Measurements from ENCODE around the gene AMY1C.
"Not testable (repeated sequence)": the region's sequence is repeated elsewhere in the genome, so short reads cannot be mapped to it uniquely, and the experiment has no call there.

The AMY1C gene

DNA sequence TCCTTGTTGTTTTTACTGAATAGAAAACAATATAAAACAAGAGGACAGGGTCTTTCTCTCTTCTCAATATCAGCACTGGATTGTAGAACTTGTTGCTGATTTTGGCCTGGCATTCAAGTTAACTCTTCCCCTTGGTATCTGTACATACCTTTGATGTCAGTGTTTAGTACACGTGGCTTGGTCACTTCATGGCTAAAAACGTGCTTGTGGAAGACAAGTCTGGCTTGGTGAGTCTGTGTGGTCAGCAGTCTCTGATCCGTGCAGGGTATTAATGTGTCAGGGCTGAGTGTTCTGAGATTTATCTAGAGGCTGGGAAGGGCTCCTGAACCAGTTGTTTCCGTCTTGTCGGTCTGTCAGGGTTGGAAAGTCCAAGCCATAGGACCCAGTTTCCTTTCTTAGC is at the start of gene AMY1C:
Gene AMY1C, plus strand, starts transcription at position 301 of the 400 bp plus-strand sequence. CDS start 572 bp downstream, outside the sequence.
- not testable (repeated sequence) for DNase-seq (ENCODE audit: low spot score)

DNA sequence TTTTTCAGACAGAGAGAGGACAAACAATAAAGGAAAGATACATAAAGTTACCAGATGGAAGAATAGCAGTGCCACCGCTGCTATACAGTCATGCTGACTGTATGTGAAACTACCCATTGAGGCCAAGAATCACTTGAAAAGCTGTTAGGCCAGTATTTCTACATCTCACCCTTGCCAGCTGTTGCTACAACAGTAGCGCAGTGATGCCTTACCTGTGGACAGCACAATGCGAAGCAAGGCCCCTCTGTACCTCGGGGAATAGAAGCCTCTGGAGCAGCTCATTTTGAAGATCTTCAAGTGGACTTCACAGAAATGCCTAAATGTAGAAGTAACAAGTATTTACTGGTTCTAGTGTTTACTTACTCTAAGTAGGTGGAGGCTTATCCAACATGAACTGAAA is 49.0 kb upstream of the AMY1C start:
- DNase-seq (ENCODE audit: low spot score) = not testable (repeated sequence)

DNA sequence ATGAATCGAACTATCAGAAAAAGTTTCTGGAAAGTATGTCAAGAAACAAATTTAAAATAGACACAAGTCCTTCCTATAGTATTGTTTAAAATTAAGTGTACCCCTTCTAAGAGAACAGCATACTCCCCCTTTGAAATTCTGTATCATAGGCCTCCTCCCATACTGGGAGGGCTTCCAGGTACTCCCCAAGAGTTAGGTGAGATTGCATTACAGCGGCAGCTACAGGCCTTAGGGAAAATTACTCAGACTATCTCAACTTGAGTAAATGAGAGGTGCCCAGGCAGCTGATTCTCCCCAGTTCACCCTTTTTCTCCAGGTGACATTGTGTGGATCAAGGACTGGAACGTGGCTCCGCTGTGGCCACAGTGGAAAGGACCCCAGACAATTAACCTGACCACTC is 48.4 kb upstream of the AMY1C start:
- DNase-seq (ENCODE audit: low spot score) = not testable (repeated sequence)

DNA sequence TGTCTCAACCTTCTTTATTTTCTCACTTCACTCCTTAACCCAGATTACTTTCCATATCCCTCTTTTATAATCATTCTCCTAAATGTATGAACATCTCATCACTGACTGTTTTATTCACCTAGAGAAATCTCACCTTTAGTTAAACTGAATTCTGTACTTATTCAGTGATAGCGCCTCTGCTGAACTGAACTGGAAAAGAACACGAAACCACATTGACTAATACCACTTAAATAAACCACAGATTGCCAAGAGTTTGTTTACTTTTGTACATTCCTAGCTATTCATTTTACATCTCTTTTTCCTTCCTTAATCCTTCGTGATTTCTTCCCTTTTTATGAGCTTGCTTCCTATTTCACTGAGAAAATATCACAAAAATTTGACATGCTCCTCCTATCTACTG is 42.0 kb upstream of the AMY1C start:
- DNase-seq (ENCODE audit: low spot score) = not testable (repeated sequence)

DNA sequence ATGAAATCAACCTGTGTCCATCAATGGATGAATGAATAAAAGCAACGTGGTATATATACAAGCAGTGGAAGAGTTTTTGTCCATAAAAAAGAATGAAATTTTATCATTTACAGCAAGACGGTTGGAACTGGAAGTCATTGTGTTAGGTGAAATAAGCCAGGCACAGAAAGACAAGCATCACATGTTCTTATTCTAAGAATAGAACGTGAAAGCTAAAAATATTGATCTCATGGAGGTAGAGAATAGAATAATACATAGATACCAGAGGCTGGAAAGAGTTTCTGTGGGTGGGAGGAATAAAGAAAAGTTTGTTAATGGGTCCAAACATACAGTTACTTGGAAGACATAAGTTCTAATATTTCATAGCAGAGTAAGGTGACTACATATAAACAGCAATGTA is 39.3 kb upstream of the AMY1C start:
- DNase-seq (ENCODE audit: low spot score) = not testable (repeated sequence)

DNA sequence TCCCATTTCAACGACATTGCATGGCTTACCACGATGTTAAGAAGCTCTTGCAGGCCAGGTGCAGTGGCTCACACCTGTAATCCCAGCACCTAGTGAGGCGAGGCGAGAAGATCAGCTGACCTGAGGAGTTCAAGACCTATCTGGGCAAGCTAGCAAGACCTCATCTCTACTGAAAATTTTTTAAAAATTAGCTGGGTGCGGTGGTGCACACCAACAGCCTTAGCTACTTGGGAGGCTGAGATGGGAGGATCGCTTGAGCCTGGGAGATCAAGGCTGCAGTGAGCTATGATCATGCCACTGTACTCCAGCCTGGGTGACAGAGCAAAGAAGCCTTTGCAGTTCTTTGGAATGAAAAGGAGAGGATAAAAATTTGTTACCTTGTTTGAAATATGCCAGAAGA is 32.3 kb upstream of the AMY1C start:
- not testable (repeated sequence) for DNase-seq (ENCODE audit: low spot score)

DNA sequence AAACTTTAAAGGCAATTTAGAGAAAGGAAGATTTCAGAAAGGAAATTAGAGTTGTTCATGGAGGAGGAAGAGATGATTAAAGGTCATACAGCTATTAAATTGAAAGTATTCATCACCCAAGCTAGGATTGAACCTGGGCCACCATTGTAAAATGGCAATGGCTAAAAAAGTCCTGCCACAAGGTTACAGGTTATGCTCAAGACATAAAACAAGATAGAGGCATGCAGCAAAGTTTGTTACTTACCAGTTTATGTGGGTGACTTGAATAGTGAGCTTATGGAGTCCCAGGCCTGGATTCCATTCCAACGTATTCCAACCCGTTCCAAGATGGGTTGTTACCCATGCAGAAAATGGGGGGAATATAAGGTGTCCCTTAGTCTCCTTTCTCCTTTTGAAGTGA is 28.2 kb upstream of the AMY1C start:
- not testable (repeated sequence) for DNase-seq (ENCODE audit: low spot score)

DNA sequence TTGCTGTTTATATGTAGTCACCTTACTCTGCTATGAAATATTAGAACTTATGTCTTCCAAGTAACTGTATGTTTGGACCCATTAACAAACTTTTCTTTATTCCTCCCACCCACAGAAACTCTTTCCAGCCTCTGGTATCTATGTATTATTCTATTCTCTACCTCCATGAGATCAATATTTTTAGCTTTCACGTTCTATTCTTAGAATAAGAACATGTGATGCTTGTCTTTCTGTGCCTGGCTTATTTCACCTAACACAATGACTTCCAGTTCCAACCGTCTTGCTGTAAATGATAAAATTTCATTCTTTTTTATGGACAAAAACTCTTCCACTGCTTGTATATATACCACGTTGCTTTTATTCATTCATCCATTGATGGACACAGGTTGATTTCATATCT is 14.4 kb upstream of the AMY1C start:
- not testable (repeated sequence) for DNase-seq (ENCODE audit: low spot score)

DNA sequence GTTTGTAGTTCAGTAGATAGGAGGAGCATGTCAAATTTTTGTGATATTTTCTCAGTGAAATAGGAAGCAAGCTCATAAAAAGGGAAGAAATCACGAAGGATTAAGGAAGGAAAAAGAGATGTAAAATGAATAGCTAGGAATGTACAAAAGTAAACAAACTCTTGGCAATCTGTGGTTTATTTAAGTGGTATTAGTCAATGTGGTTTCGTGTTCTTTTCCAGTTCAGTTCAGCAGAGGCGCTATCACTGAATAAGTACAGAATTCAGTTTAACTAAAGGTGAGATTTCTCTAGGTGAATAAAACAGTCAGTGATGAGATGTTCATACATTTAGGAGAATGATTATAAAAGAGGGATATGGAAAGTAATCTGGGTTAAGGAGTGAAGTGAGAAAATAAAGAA is 11.7 kb upstream of the AMY1C start:
- not testable (repeated sequence) for DNase-seq (ENCODE audit: low spot score)

DNA sequence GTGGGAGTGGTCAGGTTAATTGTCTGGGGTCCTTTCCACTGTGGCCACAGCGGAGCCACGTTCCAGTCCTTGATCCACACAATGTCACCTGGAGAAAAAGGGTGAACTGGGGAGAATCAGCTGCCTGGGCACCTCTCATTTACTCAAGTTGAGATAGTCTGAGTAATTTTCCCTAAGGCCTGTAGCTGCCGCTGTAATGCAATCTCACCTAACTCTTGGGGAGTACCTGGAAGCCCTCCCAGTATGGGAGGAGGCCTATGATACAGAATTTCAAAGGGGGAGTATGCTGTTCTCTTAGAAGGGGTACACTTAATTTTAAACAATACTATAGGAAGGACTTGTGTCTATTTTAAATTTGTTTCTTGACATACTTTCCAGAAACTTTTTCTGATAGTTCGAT is 5.2 kb upstream of the AMY1C start:
- not testable (repeated sequence) for DNase-seq (ENCODE audit: low spot score)

DNA sequence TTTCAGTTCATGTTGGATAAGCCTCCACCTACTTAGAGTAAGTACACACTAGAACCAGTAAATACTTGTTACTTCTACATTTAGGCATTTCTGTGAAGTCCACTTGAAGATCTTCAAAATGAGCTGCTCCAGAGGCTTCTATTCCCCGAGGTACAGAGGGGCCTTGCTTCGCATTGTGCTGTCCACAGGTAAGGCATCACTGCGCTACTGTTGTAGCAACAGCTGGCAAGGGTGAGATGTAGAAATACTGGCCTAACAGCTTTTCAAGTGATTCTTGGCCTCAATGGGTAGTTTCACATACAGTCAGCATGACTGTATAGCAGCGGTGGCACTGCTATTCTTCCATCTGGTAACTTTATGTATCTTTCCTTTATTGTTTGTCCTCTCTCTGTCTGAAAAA is 4.7 kb upstream of the AMY1C start:
- DNase-seq (ENCODE audit: low spot score) = not testable (repeated sequence)

DNA sequence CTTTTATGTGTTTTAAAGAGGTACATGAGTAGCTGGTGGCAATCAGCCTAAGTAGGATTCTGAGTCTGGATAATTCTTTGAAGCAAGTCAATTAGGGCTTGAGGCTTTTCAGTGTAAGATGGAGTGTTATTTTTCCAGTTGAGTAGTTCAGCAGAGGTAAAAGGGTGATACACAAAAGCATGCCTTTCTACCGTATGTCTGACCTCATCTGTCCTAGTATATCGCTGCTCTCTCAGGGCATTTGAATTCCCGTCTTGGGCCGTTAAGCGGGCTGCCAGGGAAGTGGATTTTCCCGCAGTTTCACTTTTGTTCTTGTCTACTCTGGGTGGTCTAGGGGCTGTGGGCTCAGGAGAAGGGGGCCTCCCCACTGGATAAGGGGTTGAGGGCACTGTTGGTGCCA is 1.4 kb upstream of the AMY1C start:
- DNase-seq (ENCODE audit: low spot score) = not testable (repeated sequence)

DNA sequence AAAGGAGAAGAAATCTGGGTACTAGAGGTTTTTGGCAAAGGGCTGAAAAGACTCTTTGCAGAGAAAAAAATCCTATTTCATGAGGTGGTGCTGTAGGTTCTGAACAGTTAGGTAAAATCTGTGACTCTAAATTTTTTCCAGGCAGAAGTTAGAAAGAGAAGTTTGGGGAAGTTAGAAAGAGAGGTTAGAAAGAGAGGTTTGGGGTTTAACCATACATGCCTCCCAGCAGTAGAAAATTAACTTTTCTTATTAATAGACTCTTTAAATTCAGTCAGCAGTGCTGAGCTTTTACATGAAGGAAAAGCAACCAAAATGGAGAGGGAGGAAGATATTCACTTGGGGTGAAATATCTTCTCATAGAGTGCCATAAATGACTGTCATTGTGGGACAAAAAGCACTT is 12.2 kb downstream of the AMY1C start:
- no peak for DNase-seq (ENCODE audit: low spot score)

DNA sequence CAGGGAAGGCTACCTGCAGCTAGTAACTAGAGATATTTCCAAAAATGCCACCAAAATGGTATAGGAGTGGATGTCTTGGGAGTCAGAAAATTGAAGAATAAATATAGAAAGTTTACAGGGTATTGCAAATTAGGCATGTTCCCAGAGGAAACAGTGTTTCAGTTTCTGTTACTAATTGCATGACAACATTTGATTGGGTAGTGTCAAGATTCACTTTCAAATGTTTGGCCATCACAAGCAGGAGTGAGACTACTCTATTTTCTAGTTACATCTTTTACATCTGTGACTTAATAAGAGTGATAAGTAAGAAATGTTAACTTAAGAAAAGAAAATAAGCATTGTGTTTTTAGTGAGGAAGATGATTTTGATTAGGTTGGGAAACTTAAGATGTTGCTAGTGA is 30.2 kb downstream of the AMY1C start:
- DNase-seq (ENCODE audit: low spot score) = no peak

DNA sequence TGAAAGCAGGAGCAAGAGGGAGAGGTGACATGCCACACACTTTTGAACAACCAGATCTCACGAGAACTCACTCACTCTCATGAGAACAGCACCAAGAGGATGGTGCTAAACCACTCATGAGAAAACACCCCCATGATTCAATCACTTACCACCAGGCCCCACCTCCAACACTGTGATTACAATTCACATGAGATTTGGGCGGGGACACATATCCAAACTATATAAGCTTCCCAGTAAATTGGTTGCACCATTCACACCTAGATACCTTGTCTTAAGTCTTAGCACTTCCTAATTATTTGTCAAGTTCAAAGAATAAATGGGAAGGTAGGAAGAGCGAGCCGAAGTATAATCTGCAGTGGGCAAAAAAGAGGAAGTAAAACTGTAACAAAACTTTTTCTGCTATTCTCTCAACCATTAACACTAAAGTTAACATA is 34.3 kb downstream of the AMY1C start:
- no peak for DNase-seq (ENCODE audit: low spot score)

DNA sequence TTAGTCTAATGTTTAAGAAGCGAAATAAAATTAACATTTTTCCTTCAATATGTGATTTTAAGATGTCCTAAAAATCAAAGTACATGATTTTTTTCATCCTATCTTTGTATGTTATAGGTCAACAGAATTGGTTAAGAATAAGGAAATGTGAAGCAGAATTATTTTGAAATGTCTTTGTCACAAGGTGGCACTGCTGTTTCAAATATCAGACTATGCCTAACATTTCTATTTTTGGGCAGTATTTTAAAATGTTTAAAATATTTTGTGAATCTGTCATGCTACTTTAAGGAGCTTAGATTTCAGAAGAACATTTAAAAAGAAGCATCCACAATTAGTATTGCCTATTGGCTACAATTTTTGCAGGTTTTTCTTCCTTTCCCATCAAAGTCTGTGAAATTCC is 38.7 kb downstream of the AMY1C start:
- no peak for DNase-seq (ENCODE audit: low spot score)

DNA sequence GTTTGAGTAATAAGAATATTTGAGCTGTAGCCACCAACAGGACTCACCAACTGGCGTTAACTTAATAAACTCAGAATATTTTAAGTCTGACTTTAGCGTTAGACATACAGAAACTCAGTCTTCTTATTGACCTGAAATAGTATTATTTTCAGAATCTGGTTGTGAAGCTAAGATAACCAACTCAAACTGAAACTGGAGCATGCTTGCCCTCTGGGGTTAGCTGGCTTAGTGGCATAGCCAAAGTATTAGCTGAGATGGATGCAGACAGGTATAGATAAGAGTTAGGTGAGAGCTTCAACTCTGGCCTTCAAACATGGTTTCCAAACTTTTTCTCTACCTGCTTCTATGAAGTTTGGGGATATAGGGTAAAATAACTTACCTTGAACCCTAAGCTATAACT is 40.5 kb downstream of the AMY1C start:
- no peak for DNase-seq (ENCODE audit: low spot score)

All from CD4-positive, alpha-beta T cell treated with Interleukin-2 at 100 ng/mL for 4 hours (primary cell).